Measurements from ENCODE around the gene SUV39H2.

DNA sequence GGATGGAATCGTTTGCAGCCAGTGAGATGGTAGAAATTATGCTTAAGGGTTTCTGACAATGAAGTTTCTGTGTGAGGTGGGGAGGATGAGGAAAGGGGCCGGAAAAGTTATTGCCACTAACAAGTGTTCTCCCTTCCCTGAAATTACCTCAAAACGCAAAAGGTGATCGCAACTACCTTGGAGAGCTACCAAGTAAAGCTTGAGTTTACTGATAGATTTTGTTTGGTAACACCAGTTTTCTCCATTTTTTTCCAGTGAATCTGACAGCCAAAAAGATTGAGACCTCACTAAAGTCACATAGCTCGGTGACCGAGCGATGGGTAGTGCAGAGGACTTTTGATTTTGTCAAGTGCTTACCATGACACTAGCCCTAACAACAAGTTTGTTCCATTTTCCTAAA is 1.6 kb downstream of the SUV39H2 start:
- TF ChIP-seq POLR2AphosphoS5 (IDR thresholded peaks at IDR 0.05; ENCODE audit: insufficient read depth in 1 of 2, low read depth in 1 of 2) (no peak), CTCF (IDR thresholded peaks at IDR 0.05) (no peak), POLR2A (IDR thresholded peaks at IDR 0.05) (no peak)

Data from vagina (tissue), 2 donors.